HEK293T (cell line): ENCODE data around the gene WDR27.

Experiments used
- CTCF ChIA-PET: fragments of 350-600 bp; formaldehyde crosslinking; extraction: SDS; loops from one replicate; lab custom pipeline; 2021; ENCODE audit warnings: antibody characterized with exemption, inconsistent platforms; lab: Yijun Ruan, JAX
- POLR2A ChIA-PET: fragments of 350-600 bp; formaldehyde crosslinking; extraction: SDS; loops from one replicate; lab custom pipeline; 2020; ENCODE audit warnings: antibody characterized with exemption, inconsistent platforms; lab: Yijun Ruan, JAX
- DNase-seq: peaks from one replicate; pipeline ENCODE4 v3.0.0; 2012; ENCODE audit warnings: mixed read lengths; ENCODE audit errors: extremely low spot score
- ARNT ChIP-seq: fragments of 450-650 bp; IDR thresholded peaks from 2 replicates; pipeline ENCODE4 v1.6.1; 2017; ENCODE audit warnings: mild to moderate bottlenecking
- BHLHE40 ChIP-seq: fragments of 450-650 bp; IDR thresholded peaks from 2 replicates; pipeline ENCODE4 v1.6.1; 2016; ENCODE audit warnings: mild to moderate bottlenecking, moderate library complexity, borderline replicate concordance
- CTBP1 ChIP-seq: fragments of 450-650 bp; IDR thresholded peaks from 2 replicates; pipeline ENCODE4 v1.6.1; 2016; ENCODE audit warnings: borderline replicate concordance
- ELF4 ChIP-seq: fragments of 450-650 bp; IDR thresholded peaks from 2 replicates; pipeline ENCODE4 v1.6.1; 2017; ENCODE audit warnings: antibody characterized with exemption
- FOXA1 ChIP-seq: fragments of 450-650 bp; IDR thresholded peaks from 2 replicates; pipeline ENCODE4 v1.6.1; 2016; ENCODE audit warnings: mild to moderate bottlenecking
- FOXK2 ChIP-seq: fragments of 450-650 bp; IDR thresholded peaks from 2 replicates; pipeline ENCODE4 v1.6.1; 2016; ENCODE audit warnings: mild to moderate bottlenecking
- FOXM1 ChIP-seq: fragments of 450-650 bp; IDR thresholded peaks from 2 replicates; pipeline ENCODE4 v1.6.1; 2017; ENCODE audit warnings: mild to moderate bottlenecking, borderline replicate concordance
- HDGF ChIP-seq: fragments of 450-650 bp; IDR thresholded peaks from 2 replicates; pipeline ENCODE4 v1.6.1; 2017; ENCODE audit warnings: antibody characterized with exemption, borderline replicate concordance
- L3MBTL2 ChIP-seq: fragments of 450-650 bp; conservative IDR thresholded peaks from 2 replicates; pipeline ENCODE4 v1.6.1; 2016; ENCODE audit warnings: mild to moderate bottlenecking
- LEF1 ChIP-seq: fragments of 450-650 bp; IDR thresholded peaks from 2 replicates; pipeline ENCODE4 v1.6.1; 2017; ENCODE audit warnings: mild to moderate bottlenecking, borderline replicate concordance
- NFRKB ChIP-seq: fragments of 450-650 bp; IDR thresholded peaks from 2 replicates; pipeline ENCODE4 v1.6.1; 2016; ENCODE audit warnings: mild to moderate bottlenecking, moderate library complexity
- SP1 ChIP-seq: fragments of 450-650 bp; IDR thresholded peaks from 2 replicates; pipeline ENCODE4 v1.6.1; 2017
- SUZ12 ChIP-seq: fragments of 450-650 bp; IDR thresholded peaks from 2 replicates; pipeline ENCODE4 v1.6.1; 2016; ENCODE audit warnings: mild to moderate bottlenecking
- TARDBP ChIP-seq: fragments of 450-650 bp; IDR thresholded peaks from 2 replicates; pipeline ENCODE4 v1.6.1; 2016
- ZNF384 ChIP-seq: fragments of 450-650 bp; IDR thresholded peaks from 2 replicates; pipeline ENCODE4 v1.6.1; 2016
- TF ChIP-seq, protein P1 (sequence below): fragments of 450-650 bp; IDR thresholded peaks from 2 replicates; pipeline ENCODE4 v1.6.1; 2016

WDR27 gene

DNA sequence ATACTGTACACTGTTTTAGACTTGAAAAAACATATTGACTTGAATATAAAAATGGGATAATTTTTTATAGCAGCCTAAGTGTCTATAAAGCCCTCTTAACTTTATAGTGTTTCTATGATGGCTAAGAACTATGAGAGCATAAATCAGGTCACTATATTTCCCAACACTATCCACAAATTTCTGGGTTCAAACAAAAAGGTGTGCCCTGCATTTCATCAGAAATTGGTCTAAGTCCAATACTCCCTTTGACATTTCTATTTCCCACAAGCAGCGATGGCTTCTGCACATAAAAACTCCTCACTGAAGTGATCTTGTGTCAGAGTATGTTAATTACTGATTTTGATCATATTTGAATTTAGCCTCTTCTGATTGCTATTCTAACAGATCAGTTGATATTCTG lies 143.9 kb downstream of the WDR27 start:
- ChIA-PET CTCF (no interaction called here), POLR2A (no interaction called here)
- TF ChIP-seq ZNF384 (no peak), FOXK2 (no peak), FOXM1 (no peak), SP1 (no peak), NFRKB (no peak), TARDBP (no peak), ELF4 (no peak)
- TF ChIP-seq, protein P1, sequence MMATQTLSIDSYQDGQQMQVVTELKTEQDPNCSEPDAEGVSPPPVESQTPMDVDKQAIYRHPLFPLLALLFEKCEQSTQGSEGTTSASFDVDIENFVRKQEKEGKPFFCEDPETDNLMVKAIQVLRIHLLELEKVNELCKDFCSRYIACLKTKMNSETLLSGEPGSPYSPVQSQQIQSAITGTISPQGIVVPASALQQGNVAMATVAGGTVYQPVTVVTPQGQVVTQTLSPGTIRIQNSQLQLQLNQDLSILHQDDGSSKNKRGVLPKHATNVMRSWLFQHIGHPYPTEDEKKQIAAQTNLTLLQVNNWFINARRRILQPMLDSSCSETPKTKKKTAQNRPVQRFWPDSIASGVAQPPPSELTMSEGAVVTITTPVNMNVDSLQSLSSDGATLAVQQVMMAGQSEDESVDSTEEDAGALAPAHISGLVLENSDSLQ = no peak
- no peak for DNase-seq

DNA sequence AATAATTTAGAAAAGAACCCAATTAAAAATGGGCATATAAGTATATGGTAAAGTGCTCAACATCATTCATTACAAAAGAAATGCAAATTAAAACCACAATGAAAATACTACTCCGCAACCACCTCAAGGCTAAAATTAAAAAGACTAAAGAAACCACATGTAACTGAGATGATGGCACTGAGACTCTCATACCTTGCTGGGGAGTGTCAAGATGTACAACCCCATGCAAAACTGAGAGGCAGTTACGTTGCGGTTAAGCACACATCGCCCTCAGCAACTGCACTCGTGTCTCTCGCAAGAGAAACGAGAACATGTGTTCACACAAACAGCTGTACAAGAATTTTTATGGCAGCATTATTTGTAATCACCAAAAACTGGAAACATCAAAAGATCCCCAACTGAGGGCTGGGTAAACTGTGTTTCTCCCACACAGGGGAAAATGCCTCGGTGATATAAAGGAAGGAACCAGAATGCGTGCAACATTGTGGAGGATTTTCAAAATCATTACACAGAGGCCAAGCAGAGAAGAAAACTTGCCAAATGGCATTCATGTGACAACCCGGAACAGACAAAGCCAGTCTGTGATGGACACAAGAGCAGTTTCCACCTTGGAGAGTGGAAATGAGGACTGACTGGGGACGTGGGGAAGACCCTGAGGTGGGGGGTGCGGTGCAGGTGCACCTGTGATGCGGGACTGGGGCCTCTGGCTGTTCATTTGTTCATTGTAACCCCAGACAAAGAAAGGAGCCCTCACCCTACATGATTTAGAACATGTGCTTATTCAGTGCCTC lies 144.9 kb downstream of the WDR27 start:
- DNase-seq = no peak
- no peak for TF ChIP-seq SP1
- TF ChIP-seq TARDBP = no peak
- no peak for TF ChIP-seq LEF1
- no peak for TF ChIP-seq L3MBTL2
- no peak for TF ChIP-seq NFRKB
- TF ChIP-seq ARNT = no peak
- TF ChIP-seq FOXK2 = no peak
- no peak for TF ChIP-seq ZNF384
- no peak for TF ChIP-seq FOXM1
- TF ChIP-seq CTBP1 = no peak
- TF ChIP-seq FOXA1 = no peak
- TF ChIP-seq ELF4 = no peak
- ChIA-PET POLR2A (no interaction called here), CTCF (no interaction called here)

GRCh38 chr6:169555971-169556617 lies 145.7 kb downstream of the WDR27 start:
- DNase-seq = no peak
- TF ChIP-seq SP1 (no peak), BHLHE40 (no peak), NFRKB (no peak), FOXM1 (no peak), ARNT (no peak), LEF1 (no peak), ZNF384 (no peak), CTBP1 (no peak), HDGF (no peak), FOXA1 (no peak), ELF4 (no peak), FOXK2 (no peak), L3MBTL2 (no peak), SUZ12 (no peak), TARDBP (no peak)
- TF ChIP-seq, protein P1 = no peak
- CTCF ChIA-PET = no interaction called here
- POLR2A ChIA-PET = no interaction called here

DNA sequence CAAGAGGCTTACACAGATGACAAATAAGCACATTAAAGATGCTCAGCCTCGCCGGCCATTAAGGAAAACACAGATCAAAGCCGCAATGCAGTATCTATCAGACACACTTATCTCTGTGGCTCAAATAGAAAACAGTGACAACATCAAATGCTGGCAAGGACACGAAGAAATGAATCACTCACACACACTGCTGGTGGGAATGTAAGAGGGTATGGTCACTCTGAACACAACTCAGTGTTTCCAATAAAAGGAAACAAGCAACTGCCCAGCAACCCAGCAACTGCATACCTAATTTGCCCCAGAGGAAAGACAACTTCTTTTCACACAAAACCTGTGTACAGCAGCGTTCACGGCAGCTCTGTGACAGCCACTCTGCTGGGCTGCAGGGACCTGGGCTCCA lies 155.8 kb downstream of the WDR27 start:
- POLR2A ChIA-PET = no interaction called here
- TF ChIP-seq FOXM1 (no peak), BHLHE40 (no peak), CTBP1 (no peak), SUZ12 (no peak), HDGF (no peak), SP1 (no peak), ELF4 (no peak), LEF1 (no peak), NFRKB (no peak), FOXA1 (no peak), FOXK2 (no peak)
- TF ChIP-seq, protein P1 = no peak
- CTCF ChIA-PET = no interaction called here
- no peak for DNase-seq

DNA sequence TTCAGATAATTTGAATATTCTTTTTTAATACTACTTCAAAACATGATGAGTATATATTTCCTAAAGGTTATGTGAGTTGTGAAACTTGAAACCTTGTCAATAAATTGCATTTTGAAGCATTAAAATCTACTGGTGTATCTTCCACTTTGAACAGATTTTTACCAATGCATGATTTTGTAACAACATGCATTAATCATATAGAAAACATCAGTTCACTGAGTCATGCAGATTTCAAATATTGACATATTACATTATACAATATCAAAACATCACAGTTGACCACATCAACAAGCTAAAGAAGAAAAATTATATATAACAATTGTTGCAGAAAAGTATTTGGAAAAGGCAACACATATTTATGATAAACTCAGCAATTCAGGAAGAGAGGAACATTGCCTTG lies 158.1 kb downstream of the WDR27 start:
- ChIA-PET POLR2A (no interaction called here), CTCF (no interaction called here)
- TF ChIP-seq FOXA1 = no peak
- TF ChIP-seq L3MBTL2 = no peak
- no peak for TF ChIP-seq LEF1
- no peak for TF ChIP-seq FOXM1
- TF ChIP-seq TARDBP = no peak
- TF ChIP-seq SUZ12 = no peak
- no peak for TF ChIP-seq NFRKB
- no peak for TF ChIP-seq BHLHE40
- no peak for TF ChIP-seq FOXK2
- TF ChIP-seq, protein P1 = no peak
- TF ChIP-seq SP1 = no peak
- TF ChIP-seq CTBP1 = no peak
- no peak for TF ChIP-seq ZNF384
- no peak for TF ChIP-seq HDGF
- no peak for DNase-seq
